Kidney epithelial cell (primary cell): ENCODE data around the gene UBE2U. TPM values are rescaled to one million over a fixed set of nuclear protein-coding genes. Genes with fewer than 3 reads are reported as not detected.
"Not testable (repeated sequence)": the region's sequence is repeated elsewhere in the genome, so short reads cannot be mapped to it uniquely, and the experiment has no call there.

Experiments
- DNase-seq: peaks from one replicate; pipeline ENCODE4 v3.0.0-alpha.2; 2010; ENCODE audit warnings: low read depth
- H3K27me3 ChIP-seq: 2 replicates; pipeline ENCODE4 v1.6.0; 2011; ENCODE audit warnings: low read length; ENCODE audit not compliant: control insufficient read depth, insufficient read depth
- H3K36me3 ChIP-seq: 2 replicates; pipeline ENCODE4 v1.5.1; 2011; ENCODE audit warnings: low read length; ENCODE audit not compliant: control insufficient read depth, insufficient read depth
- H3K4me3 ChIP-seq: 2 replicates; pipeline ENCODE4 v1.5.1; 2011; ENCODE audit warnings: low read depth, mild to moderate bottlenecking, control low read depth, low read length
- total RNA-seq: library from RNA; depleted of rRNA; stranded (reverse); fragments of >200 nt; gene quantifications from 2 replicates; pipeline ENCODE4 v1.2.3, GENCODE V29; 2015
- TF ChIP-seq, protein P1 (sequence below): IDR thresholded peaks from 2 replicates; pipeline ENCODE4 v1.5.1; 2011; ENCODE audit warnings: mild to moderate bottlenecking, moderate library complexity, low read length, control low read depth, inconsistent platforms; ENCODE audit not compliant: insufficient read depth, poor library complexity, severe bottlenecking

Gene UBE2U
- total RNA-seq, 1 donor from 2014 or later = not detected

DNA sequence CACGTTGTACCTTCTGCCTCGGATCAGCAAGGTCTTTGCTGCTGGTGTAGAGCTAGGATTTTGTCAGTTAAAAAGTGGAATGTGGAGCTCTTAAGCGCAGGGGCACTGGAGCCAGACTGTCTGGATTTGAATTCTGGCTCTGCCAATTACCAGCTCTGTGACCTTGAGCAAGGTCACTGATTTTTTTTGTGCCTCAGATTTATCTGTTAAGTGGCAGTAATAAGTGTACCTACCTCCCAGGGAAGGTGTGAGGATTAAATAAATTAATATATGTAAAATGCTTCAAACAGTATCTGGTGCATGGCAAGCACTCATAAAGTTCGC, 40.3 kb downstream of the UBE2U start:
- TF ChIP-seq, protein P1, sequence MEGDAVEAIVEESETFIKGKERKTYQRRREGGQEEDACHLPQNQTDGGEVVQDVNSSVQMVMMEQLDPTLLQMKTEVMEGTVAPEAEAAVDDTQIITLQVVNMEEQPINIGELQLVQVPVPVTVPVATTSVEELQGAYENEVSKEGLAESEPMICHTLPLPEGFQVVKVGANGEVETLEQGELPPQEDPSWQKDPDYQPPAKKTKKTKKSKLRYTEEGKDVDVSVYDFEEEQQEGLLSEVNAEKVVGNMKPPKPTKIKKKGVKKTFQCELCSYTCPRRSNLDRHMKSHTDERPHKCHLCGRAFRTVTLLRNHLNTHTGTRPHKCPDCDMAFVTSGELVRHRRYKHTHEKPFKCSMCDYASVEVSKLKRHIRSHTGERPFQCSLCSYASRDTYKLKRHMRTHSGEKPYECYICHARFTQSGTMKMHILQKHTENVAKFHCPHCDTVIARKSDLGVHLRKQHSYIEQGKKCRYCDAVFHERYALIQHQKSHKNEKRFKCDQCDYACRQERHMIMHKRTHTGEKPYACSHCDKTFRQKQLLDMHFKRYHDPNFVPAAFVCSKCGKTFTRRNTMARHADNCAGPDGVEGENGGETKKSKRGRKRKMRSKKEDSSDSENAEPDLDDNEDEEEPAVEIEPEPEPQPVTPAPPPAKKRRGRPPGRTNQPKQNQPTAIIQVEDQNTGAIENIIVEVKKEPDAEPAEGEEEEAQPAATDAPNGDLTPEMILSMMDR = no peak
- Histone ChIP-seq H3K4me3 (no peak overlapping the region), H3K36me3 (no peaks in the 10 kb centered on the region), H3K27me3 (no peaks in the 10 kb centered on the region)
- no peak for DNase-seq

DNA sequence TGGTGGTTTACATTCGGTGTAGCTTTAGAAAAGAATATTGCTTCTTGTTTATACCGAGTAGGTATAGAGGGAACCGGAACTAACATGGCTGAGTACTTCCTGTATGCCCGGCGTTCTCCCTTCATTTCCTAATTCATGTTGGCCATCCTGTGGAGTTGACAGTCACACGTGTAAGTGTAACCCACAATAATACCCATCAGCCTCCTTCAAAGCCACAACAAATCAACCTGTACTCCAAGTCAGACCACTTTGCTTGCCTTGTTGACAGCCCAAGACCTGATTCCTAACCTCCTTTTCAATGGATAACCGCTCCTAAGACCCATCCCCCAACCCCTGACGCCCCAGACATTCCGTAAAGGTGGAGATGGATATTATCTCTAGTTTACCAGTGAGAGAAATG, 42.1 kb downstream of the UBE2U start:
- DNase-seq = no peak
- Histone ChIP-seq H3K36me3 (no peaks in the 10 kb centered on the region), H3K4me3 (no peak overlapping the region), H3K27me3 (no peaks in the 10 kb centered on the region)
- TF ChIP-seq, protein P1 = no peak

DNA sequence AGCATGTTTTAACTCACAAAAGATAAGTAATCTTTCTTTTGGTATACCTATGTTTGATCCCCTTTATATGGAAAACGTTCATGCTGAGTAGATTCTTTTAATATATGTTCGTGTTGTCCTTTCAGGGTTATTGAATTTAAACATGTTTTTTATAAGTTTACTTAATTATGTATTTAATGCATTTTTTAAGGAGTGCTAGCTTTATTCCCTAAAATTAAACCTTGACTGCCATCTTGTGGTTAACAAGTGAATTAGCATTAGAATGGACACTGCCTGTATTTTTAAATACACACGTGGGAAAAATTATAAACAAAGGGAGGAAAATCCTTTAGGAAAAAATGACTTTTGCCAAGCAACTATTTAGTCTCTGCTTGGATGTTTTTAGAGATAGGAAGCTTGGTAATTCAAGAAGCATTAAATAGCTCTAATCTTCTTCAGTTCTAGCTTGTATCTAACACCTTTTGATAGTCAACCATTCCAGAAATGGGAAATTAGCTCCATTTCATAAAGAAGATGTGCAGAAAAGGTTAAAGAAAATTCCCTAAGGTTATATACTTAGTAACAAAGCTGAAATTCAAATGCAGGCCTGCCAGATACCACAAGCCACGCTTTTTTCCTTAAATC, 43.0 kb downstream of the UBE2U start:
- H3K4me3 ChIP-seq = no peak overlapping the region
- H3K27me3 ChIP-seq = no peaks in the 10 kb centered on the region
- H3K36me3 ChIP-seq = no peaks in the 10 kb centered on the region
- DNase-seq = no peak
- TF ChIP-seq, protein P1 = peak; percentile 47

DNA sequence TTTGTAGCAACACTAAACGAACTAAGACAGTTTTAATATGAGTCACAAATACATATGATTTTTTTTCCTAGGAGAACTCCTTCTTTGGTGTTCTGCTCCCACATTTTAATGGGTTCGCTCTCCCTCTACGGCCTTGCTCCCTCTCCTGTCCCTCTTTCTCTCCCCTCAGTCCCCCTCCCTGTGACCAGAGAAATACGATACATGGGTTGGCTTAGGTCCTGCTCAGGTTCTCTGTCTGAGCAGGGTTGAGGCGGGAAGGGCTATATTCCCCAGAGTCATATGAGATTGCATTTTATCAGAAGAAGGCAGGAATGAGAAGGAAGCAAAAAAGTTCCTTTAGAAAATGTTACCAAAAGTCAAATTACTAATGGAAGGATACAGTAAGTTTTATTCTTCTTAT, 44.6 kb downstream of the UBE2U start:
- no peaks in the 10 kb centered on the region for H3K27me3 ChIP-seq
- no peaks in the 10 kb centered on the region for H3K36me3 ChIP-seq
- H3K4me3 ChIP-seq = no peak overlapping the region
- no peak for DNase-seq
- TF ChIP-seq, protein P1 = no peak

DNA sequence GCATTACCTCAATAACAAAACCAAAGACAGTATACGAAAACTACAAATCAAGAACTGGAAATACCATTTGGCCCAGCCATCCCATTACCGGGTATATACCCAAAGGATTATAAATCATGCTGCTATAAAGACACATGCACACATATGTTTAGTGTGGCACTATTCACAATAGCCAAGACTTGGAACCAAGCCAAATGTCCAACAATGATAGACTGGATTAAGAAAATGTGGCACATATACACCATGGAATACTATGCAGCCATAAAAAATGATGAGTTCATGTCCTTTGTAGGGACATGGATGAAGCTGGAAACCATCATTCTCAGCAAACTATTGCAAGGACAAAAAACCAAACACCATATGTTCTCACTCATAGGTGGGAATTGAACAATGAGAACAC, 47.0 kb downstream of the UBE2U start:
- not testable (repeated sequence) for H3K4me3 ChIP-seq, H3K27me3 ChIP-seq, DNase-seq, H3K36me3 ChIP-seq

DNA sequence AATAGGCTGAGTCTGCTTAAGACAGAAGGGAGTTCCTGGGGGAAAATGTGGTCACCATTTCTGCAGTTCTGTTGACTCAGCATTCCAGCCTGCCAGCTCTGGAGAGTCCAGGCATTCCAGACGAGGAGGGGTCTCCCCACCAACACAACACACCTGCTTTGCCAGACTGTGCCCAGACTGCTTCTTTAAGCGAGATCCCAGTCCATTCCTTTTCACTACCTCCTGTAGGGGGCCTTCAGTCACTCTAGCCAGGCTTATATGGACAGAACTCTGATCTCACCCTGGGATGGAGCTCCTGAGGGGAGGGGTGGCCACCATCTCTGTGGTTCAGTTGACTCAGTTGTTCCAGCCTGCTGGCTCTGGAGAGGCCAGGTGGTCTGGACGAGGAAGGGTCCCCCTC, 48.5 kb downstream of the UBE2U start:
- TF ChIP-seq, protein P1 = no peak
- no peaks in the 10 kb centered on the region for H3K36me3 ChIP-seq
- no peaks in the 10 kb centered on the region for H3K27me3 ChIP-seq
- DNase-seq = no peak
- no peak overlapping the region for H3K4me3 ChIP-seq

DNA sequence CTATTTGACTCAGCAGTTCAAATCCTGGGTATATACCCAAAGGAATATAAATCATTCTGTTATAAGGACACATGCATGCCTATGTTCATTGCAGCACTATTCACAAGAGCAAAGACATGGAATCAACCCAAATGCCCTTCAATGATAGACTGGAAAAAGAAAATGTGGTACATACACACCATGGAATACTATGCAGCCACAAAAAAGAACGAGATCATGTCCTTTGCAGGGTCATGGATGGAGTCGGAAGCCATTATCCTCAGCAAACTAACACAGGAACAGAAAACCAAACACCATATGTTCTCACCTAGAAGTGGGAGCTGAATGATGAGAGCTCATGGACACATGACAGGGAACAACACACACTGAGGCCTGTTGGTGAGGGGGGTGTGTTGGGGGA, 53.8 kb downstream of the UBE2U start:
- not testable (repeated sequence) for DNase-seq, H3K4me3 ChIP-seq, H3K27me3 ChIP-seq, H3K36me3 ChIP-seq

DNA sequence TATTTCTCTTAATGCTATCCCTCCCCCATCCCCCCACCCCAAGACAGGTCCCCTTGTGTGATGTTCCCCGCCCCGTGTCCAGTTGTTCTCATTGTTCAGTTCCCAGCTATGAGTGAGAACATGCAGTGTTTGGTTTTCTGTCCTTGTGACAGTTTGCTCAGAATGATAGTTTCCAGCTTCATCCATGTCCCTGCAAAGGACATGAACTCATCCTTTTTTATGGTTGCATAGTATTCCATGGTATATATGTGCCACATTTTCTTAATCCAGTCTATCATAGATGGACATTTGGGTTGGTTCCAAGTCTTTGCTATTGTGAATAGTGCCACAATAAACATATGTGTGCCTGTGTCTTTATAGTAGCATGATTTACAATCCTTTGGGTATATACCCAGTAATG, 55.0 kb downstream of the UBE2U start:
- not testable (repeated sequence) for H3K36me3 ChIP-seq, H3K27me3 ChIP-seq, H3K4me3 ChIP-seq, DNase-seq
